HepG2 (cell line): ENCODE results near the gene FBLN5. TPM values are rescaled to one million over a fixed set of nuclear protein-coding genes. Genes with fewer than 3 reads are reported as not detected.
A peak's percentile ranks its signal among the peaks of the same experiment; 100 is the strongest.

Source experiments
- DNMT1 ChIP-seq: sonication (generic); formaldehyde crosslinking; IDR thresholded peaks from 2 replicates; pipeline ENCODE4 v1.5.1; 2020; ENCODE audit warnings: mild to moderate bottlenecking, missing genetic modification reagents
- ZKSCAN5 ChIP-seq: sonication (generic); formaldehyde crosslinking; IDR thresholded peaks from 2 replicates; pipeline ENCODE4 v1.5.1; 2020; ENCODE audit warnings: mild to moderate bottlenecking, missing genetic modification reagents
- ZNF224 ChIP-seq: sonication (generic); formaldehyde crosslinking; IDR thresholded peaks from 2 replicates; pipeline ENCODE4 v1.5.0; 2020; ENCODE audit warnings: mild to moderate bottlenecking, missing genetic modification reagents
- ZNF570 ChIP-seq: sonication (generic); formaldehyde crosslinking; IDR thresholded peaks from 2 replicates; pipeline ENCODE4 v1.4.0; 2020; ENCODE audit warnings: mild to moderate bottlenecking, missing genetic modification reagents, borderline replicate concordance
- polyA plus RNA-seq, 8 experiments: library from polyadenylated mRNA; depleted of rRNA in 3 of 8; stranded (reverse) in 7 of 8; unstranded in 1 of 8; fragments of >200 nt; fragmentation: Illumina TruSeq in 4 of 8; extraction: Trizol in 4 of 8; gene quantifications; 2 replicates each; pipeline versions ENCODE4 v1.2.1 to v1.2.3, GENCODE V29; 2011 to 2016; ENCODE audit warnings: low read depth in 4 of 8, missing spikeins in 1 of 8, mixed read lengths in 1 of 8; ENCODE audit not compliant: insufficient read depth in 1 of 8
- total RNA-seq, 5 experiments: library from RNA; depleted of rRNA; stranded (reverse); fragments of >200 nt; fragmentation: Illumina TruSeq; extraction: Trizol; gene quantifications; 2 replicates each; pipeline ENCODE4 v1.2.3, GENCODE V29; 2016; ENCODE audit warnings: low read depth in 1 of 5
- TF ChIP-seq, protein P1 (sequence below): sonication (generic); formaldehyde crosslinking; IDR thresholded peaks from 2 replicates; pipeline ENCODE4 v1.5.0; 2020; ENCODE audit warnings: mild to moderate bottlenecking, missing genetic modification reagents, borderline replicate concordance
- TF ChIP-seq, protein P2 (sequence below): sonication (generic); formaldehyde crosslinking; IDR thresholded peaks from 2 replicates; pipeline ENCODE4 v1.5.0; 2020; ENCODE audit warnings: missing genetic modification reagents, mild to moderate bottlenecking, borderline replicate concordance

Gene FBLN5
- total and polyA plus RNA-seq, 2 of the 13 experiments (the other 11 are each of a cell fraction or from before 2014, with no cell fraction given), result 0.38 to 0.77 TPM

DNA sequence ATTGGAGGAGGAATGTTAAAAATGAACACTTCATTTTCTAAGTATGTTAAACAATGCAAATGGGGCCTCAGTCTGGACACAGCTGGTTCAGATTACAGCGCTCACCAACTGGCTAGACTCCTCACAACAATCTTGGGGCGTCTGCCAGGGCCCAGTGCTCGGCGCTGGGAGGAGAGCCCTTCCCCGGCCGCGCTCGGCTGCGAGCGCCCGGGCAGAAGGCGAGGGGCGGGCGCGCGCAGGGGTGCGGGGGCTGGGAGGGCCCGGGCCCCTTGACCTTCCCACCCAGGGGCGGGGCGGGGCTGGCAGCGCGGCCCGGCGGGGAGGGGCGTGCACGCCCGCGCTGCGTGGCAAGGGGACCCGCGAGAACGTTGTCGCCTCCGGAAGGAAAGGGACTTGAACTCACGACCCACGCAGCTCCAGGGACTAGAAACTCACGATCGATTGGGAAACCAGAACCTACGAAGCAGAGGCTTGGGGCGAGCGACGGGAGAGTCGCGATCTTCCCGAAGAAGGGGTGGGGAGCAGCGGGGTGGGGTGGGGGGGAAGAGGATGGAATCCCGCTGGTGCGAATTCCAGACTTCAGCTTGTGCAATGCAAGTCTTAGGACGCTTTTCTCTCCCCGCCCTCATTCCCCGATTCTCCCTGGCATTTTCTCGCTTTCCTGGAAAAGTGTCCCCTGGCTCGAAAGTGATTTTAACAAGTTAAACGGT lies at the start of gene FBLN5 (continued):
- TF ChIP-seq, protein P1, sequence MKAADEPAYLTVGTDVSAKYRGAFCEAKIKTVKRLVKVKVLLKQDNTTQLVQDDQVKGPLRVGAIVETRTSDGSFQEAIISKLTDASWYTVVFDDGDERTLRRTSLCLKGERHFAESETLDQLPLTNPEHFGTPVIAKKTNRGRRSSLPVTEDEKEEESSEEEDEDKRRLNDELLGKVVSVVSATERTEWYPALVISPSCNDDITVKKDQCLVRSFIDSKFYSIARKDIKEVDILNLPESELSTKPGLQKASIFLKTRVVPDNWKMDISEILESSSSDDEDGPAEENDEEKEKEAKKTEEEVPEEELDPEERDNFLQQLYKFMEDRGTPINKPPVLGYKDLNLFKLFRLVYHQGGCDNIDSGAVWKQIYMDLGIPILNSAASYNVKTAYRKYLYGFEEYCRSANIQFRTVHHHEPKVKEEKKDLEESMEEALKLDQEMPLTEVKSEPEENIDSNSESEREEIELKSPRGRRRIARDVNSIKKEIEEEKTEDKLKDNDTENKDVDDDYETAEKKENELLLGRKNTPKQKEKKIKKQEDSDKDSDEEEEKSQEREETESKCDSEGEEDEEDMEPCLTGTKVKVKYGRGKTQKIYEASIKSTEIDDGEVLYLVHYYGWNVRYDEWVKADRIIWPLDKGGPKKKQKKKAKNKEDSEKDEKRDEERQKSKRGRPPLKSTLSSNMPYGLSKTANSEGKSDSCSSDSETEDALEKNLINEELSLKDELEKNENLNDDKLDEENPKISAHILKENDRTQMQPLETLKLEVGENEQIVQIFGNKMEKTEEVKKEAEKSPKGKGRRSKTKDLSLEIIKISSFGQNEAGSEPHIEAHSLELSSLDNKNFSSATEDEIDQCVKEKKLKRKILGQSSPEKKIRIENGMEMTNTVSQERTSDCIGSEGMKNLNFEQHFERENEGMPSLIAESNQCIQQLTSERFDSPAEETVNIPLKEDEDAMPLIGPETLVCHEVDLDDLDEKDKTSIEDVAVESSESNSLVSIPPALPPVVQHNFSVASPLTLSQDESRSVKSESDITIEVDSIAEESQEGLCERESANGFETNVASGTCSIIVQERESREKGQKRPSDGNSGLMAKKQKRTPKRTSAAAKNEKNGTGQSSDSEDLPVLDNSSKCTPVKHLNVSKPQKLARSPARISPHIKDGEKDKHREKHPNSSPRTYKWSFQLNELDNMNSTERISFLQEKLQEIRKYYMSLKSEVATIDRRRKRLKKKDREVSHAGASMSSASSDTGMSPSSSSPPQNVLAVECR (CRISPR knock-in tag), result 0 out of 2 replicates have a peak, but pooled peaks have one; percentile 42
- no peak for TF ChIP-seq ZKSCAN5
- TF ChIP-seq, protein P2, sequence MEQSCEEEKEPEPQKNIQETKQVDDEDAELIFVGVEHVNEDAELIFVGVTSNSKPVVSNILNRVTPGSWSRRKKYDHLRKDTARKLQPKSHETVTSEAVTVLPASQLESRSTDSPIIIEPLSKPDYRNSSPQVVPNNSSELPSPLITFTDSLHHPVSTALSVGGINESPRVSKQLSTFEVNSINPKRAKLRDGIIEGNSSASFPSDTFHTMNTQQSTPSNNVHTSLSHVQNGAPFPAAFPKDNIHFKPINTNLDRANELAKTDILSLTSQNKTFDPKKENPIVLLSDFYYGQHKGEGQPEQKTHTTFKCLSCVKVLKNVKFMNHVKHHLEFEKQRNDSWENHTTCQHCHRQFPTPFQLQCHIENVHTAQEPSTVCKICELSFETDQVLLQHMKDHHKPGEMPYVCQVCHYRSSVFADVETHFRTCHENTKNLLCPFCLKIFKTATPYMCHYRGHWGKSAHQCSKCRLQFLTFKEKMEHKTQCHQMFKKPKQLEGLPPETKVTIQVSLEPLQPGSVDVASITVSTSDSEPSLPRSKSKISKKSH (CRISPR knock-in tag), result no peak
- TF ChIP-seq ZNF570 (CRISPR knock-in tag), result no peak
- no peak for TF ChIP-seq DNMT1 (CRISPR knock-in tag)
- TF ChIP-seq ZNF224 (CRISPR knock-in tag), result no peak
- TF ChIP-seq, all 625 proteins: peak for 8
